PFSK-1 (cell line): Measurements from ENCODE around the gene LRRC8D.

Experiments
- FOXP2 ChIP-seq: optimal IDR thresholded peaks from 2 replicates; pipeline ENCODE3; 2011; ENCODE audit warnings: borderline replicate concordance, control low read depth, inconsistent platforms; ENCODE audit not compliant: insufficient read depth; ENCODE audit errors: extremely low read length, extremely low read depth
- POLR2AphosphoS5 ChIP-seq: IDR thresholded peaks from 2 replicates; pipeline ENCODE4 v1.6.1; 2012; ENCODE audit warnings: low read depth, mild to moderate bottlenecking, control low read depth, low read length, moderate library complexity
- REST ChIP-seq, 2 experiments: IDR thresholded peaks; 2 replicates each; pipeline versions ENCODE4 v1.6.1 to v1.8.0; 2011 to 2012; ENCODE audit warnings: low read depth in 2 of 2, low read length in 2 of 2, control low read depth in 1 of 2, inconsistent platforms in 1 of 2, mild to moderate bottlenecking in 1 of 2, moderate library complexity in 1 of 2; ENCODE audit not compliant: insufficient read depth in 1 of 2
- SIN3A ChIP-seq: IDR thresholded peaks from 2 replicates; pipeline ENCODE4 v1.6.1; 2012; ENCODE audit warnings: mild to moderate bottlenecking, low read length, moderate library complexity, borderline replicate concordance; ENCODE audit not compliant: insufficient read depth
- TAF1 ChIP-seq: IDR thresholded peaks from 2 replicates; pipeline ENCODE4 v1.6.1; 2012; ENCODE audit warnings: low read length, control low read depth, borderline replicate concordance; ENCODE audit not compliant: insufficient read depth

Gene LRRC8D

GRCh38 chr1:89900791-89901708, 80.2 kb downstream of the LRRC8D start:
- TF ChIP-seq REST (IDR thresholded peaks at IDR 0.05; ENCODE audit: insufficient read depth in 1 of 2, low read depth in 2 of 2, low read length in 2 of 2) = no peak
- no peak for TF ChIP-seq SIN3A
- TF ChIP-seq FOXP2 = no peak
- no peak for TF ChIP-seq TAF1
- TF ChIP-seq POLR2AphosphoS5 = no peak

- TF ChIP-seq SIN3A (no peak), POLR2AphosphoS5 (no peak)
Measured at GRCh38 chr1:89901957-89902669, 81.3 kb downstream of the LRRC8D start.

- no peak for TF ChIP-seq FOXP2
- TF ChIP-seq POLR2AphosphoS5 = no peak
- no peak for TF ChIP-seq SIN3A
- TF ChIP-seq REST (IDR thresholded peaks at IDR 0.05; ENCODE audit: insufficient read depth in 1 of 2, low read depth in 2 of 2, low read length in 2 of 2) = no peak
- TF ChIP-seq TAF1 = no peak
Measured at GRCh38 chr1:89903550-89903949, 82.7 kb downstream of the LRRC8D start.

- no peak for TF ChIP-seq REST (IDR thresholded peaks at IDR 0.05; ENCODE audit: insufficient read depth in 1 of 2, low read depth in 2 of 2, low read length in 2 of 2)
- no peak for TF ChIP-seq FOXP2
- peak; percentile 76; the same call in 1 of the 2 replicates for TF ChIP-seq SIN3A
Measured at GRCh38 chr1:89904219-89904980, 83.6 kb downstream of the LRRC8D start.

- TF ChIP-seq TAF1 (no peak), REST (IDR thresholded peaks at IDR 0.05; ENCODE audit: insufficient read depth in 1 of 2, low read depth in 2 of 2, low read length in 2 of 2) (no peak), SIN3A (no peak), POLR2AphosphoS5 (no peak), FOXP2 (no peak)
Measured at GRCh38 chr1:89905395-89906058, 84.7 kb downstream of the LRRC8D start.
